Nephron progenitor cell (in vitro differentiated cells): Measurements from ENCODE around the gene CDC42EP4.

Experiments used
- DNase-seq: peaks from one replicate; pipeline ENCODE4 v3.0.0; 2021
- H3K27ac Mint-ChIP-seq: 2 replicates; pipeline ENCODE4 v1.8.0; 2021; ENCODE audit warnings: mild to moderate bottlenecking, moderate library complexity, mixed read lengths
- H3K27me3 Mint-ChIP-seq: 2 replicates; pipeline ENCODE4 v1.8.0; 2021; ENCODE audit warnings: mild to moderate bottlenecking, low read depth, mixed read lengths; ENCODE audit not compliant: poor library complexity
- H3K36me3 Mint-ChIP-seq: 2 replicates; pipeline ENCODE4 v1.8.0; 2021; ENCODE audit warnings: low read depth, mixed read lengths
- H3K4me1 Mint-ChIP-seq: 2 replicates; pipeline ENCODE4 v1.8.0; 2021; ENCODE audit warnings: mixed read lengths
- H3K4me3 Mint-ChIP-seq: 2 replicates; pipeline ENCODE4 v1.8.0; 2021; ENCODE audit warnings: mild to moderate bottlenecking, moderate library complexity, mixed read lengths
- H3K9me3 Mint-ChIP-seq: 2 replicates; pipeline ENCODE4 v1.8.0; 2021; ENCODE audit warnings: mild to moderate bottlenecking, moderate library complexity, mixed read lengths
- CTCF ChIP-seq: fragments of 200-600 bp; sonication (generic); IDR thresholded peaks from 2 replicates; pipeline ENCODE4 v1.5.0; 2021; ENCODE audit warnings: antibody characterized with exemption

CDC42EP4 gene

DNA sequence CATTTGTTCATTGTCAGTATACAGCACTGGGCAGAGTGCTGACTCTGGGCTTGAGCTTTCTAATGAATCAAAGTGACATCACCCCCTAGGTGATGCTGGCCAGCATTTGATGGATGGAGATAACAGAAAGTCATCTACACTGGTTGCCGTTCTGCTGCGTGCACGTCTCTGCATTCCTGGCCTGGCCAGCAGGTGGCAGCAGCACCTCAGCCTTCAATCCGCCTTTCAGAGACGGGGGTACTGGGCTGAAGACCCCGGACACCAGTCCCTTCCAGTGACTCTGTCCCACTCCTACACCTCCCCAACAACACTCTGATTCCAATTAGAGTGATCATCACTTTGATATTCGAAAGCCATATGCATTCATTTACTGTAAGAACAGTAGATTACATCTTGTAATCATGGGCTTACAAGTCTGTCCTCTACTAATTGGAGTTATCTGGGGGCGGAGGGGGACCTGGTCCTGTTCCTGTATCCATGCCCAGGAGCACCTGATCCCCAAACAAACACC lies 56.1 kb downstream of the CDC42EP4 start:
- Mint-ChIP-seq H3K27me3 (peaks cover 6% of the 10 kb centered on the region), H3K4me3 (no peak overlapping the region), H3K27ac (no peak overlapping the region), H3K9me3 (no peaks in the 10 kb centered on the region), H3K4me1 (peaks cover 22% of the 10 kb centered on the region), H3K36me3 (no peaks in the 10 kb centered on the region)
- peak; percentile 99 for TF ChIP-seq CTCF
- peak; percentile 85 for DNase-seq

DNA sequence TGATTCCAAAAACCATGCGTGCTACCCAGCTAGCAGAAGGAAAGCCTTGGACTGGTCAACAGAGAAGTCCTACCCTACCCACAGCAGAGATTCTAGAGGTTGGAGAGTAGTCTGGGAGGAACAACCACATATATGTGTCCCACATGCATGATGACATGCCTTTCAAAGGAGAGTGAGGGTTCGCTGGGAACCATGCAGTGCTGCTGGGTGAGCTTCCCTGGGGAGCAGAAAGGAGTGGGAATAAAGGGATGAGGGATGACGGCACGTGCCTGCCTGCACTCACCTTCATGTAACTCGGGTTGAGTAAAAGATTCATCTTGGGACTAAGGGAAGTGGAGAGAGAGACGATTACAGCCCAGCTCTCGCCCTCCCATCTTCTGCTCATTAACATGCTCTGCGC lies 59.9 kb downstream of the CDC42EP4 start:
- H3K4me3 Mint-ChIP-seq, result no peak overlapping the region
- H3K36me3 Mint-ChIP-seq, result peaks cover 9% of the 10 kb centered on the region
- peaks cover 9% of the 10 kb centered on the region for H3K4me1 Mint-ChIP-seq
- H3K9me3 Mint-ChIP-seq, result no peaks in the 10 kb centered on the region
- TF ChIP-seq CTCF, result no peak
- DNase-seq, result no peak
- no peak overlapping the region for H3K27ac Mint-ChIP-seq
- peaks cover 6% of the 10 kb centered on the region for H3K27me3 Mint-ChIP-seq

GRCh38 chr17:73250851-73251640 lies 60.8 kb downstream of the CDC42EP4 start:
- no peak overlapping the region for H3K4me3 Mint-ChIP-seq
- H3K9me3 Mint-ChIP-seq, result no peaks in the 10 kb centered on the region
- no peak for DNase-seq
- H3K27me3 Mint-ChIP-seq, result peaks cover 6% of the 10 kb centered on the region
- peaks cover 14% of the 10 kb centered on the region for H3K36me3 Mint-ChIP-seq
- no peak for TF ChIP-seq CTCF
- peaks cover 6% of the 10 kb centered on the region for H3K4me1 Mint-ChIP-seq
- H3K27ac Mint-ChIP-seq, result no peak overlapping the region

DNA sequence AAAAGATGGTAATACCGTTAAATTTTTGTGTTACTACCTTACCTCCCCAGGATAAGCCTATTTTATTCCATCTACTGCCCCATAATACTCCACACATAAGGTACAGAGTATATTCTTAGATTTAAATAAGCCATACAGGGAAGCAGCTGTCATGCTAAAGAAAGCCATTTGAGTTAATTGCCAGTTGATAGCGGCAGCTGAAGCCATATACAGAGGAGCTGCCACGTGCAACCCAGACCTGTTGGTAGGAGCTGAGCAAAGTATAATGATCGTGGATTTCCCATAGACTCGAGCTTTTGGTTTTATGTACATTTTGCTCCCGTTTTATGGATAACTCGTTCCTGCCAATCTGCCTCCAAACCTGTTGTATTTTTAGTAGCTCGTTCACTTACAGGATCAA lies 62.1 kb downstream of the CDC42EP4 start:
- no peak for DNase-seq
- H3K27ac Mint-ChIP-seq, result no peak overlapping the region
- peaks cover 6% of the 10 kb centered on the region for H3K27me3 Mint-ChIP-seq
- TF ChIP-seq CTCF, result no peak
- no peak overlapping the region for H3K4me3 Mint-ChIP-seq
- no peaks in the 10 kb centered on the region for H3K4me1 Mint-ChIP-seq
- no peaks in the 10 kb centered on the region for H3K9me3 Mint-ChIP-seq
- peaks cover 20% of the 10 kb centered on the region for H3K36me3 Mint-ChIP-seq

- DNase-seq, result no peak
- H3K4me1 Mint-ChIP-seq, result no peaks in the 10 kb centered on the region
- H3K27ac Mint-ChIP-seq, result no peak overlapping the region
- H3K4me3 Mint-ChIP-seq, result no peak overlapping the region
- peaks cover 27% of the 10 kb centered on the region for H3K36me3 Mint-ChIP-seq
- TF ChIP-seq CTCF, result no peak
- H3K9me3 Mint-ChIP-seq, result no peaks in the 10 kb centered on the region
- H3K27me3 Mint-ChIP-seq, result peaks cover 6% of the 10 kb centered on the region
These were observed 63.3 kb downstream of the CDC42EP4 start for GRCh38 chr17:73248532-73248931.

DNA sequence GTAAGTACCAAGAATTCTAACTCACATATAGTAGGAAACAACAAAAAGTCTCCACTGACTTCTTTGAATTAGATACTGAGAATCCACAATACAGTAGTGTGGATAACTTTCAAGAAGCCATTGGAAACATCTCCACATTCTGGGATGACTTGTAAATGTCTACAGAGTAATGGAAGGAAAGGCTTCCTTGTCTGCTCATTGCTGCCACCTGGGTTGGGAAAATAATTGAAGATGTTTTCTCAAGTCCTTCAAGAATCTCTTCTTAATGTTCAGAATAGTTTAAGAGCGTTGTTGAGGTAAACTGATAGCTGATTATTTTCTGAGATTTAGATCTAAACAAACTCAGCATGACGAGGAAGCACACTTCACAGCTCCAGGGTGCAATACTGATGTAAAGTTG lies 64.1 kb downstream of the CDC42EP4 start:
- Mint-ChIP-seq H3K36me3 (peaks cover 30% of the 10 kb centered on the region), H3K4me3 (no peak overlapping the region), H3K4me1 (no peaks in the 10 kb centered on the region), H3K27ac (no peak overlapping the region), H3K27me3 (peaks cover 6% of the 10 kb centered on the region), H3K9me3 (no peaks in the 10 kb centered on the region)
- TF ChIP-seq CTCF, result no peak
- no peak for DNase-seq
